Measurements from ENCODE around the gene FAM222A.

FAM222A gene

DNA sequence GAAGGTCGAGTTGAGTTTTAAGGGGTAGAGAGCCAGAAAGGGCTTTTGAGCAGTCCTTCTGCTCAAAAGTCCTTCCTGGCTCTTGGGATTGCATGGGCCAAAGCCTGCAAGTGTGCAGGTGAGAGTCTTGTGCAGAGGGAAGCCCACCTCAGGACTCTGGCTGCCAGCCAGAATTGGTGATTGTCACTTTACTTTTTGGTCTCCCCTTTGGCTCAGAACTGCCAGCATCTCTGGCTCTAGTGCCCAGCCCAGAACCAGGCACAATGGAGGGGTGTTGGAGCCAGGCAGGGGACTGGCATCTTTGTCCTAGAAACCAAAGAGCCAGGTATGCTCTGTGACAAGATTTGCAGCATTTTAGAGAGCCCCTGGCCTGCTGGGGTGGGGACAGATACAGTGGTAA, 23.5 kb downstream of the FAM222A start:
- DNase-seq (ENCODE audit: low read depth, low spot score): no peak

DNA sequence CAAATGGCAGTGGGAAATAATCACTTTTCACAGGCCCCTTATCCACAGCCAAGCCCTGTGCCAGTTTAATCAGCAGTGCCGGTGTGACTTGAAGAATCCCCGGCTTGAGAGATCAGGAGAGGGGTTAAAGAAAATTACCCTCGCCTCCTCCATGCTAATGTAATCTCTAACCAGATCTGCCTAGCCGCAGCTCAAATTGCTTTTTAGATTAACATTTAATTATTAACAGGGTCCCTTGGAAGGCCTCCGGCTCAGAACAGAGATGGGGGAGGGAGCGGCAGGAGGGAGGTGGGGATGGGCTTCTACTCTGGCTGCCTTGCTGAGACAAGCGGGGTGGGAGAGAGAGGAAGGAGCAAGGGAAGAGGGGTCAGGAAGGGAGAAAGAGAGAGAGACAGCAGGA, 24.0 kb downstream of the FAM222A start:
- no peak for DNase-seq (ENCODE audit: low read depth, low spot score)

DNA sequence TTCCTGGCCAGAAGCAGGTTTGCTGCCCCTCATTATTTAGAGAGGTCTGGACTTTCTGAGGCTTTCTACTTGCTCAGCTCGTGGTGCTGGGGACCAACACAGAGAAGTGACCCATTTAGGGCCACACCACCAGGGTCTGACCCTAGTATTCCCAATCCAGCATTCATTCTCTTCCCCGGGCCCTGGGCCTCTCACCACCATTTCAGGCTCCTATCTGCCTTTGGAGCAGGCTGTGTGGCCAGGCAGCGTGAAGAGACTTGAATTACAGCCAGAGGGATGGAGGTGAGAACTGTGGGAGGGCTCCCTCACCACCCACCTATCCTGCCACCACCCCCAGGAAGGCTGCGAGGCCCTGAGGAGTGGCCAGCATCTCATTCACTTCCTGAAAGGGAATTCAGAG, 24.6 kb downstream of the FAM222A start:
- DNase-seq (ENCODE audit: low read depth, low spot score): no peak

DNA sequence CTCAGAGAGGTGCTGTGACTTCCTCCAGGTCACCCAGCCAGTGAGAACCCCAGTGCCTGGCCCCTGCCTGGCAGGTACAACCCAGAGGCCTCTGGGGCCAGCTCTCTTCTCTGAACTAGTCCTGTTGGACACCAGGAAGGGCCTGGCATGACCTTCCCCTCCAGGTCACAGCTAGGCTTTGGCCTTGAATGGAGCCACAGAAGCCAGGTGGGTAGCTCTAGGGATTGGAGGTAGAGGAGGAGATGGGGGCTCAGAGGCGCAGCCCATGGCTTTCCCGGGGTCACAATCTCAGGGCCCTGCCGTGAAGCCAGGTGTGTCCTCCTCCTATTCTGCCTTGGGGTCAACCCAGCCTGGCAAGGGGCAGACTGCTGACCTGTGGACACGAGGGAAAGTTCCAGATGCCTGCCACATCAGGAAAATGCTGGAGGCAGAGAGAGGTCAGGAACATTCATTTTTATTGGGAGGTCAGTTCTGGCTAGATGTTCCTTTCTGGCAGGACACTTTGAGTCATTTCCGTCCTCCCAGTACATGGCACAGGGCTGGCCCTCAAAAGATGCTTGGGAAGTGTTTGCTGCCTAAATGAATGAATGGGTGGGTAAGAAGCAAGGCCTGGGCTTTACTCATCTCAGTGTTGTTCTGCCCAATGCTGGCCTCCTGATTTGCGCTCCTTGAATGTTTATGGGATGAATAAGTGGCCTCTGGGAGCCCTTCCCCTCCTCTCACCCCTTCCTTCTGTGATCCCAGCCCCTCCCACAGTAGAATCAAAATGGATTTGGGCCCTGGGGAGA, 25.4 kb downstream of the FAM222A start:
- DNase-seq (ENCODE audit: low read depth, low spot score): no peak

DNA sequence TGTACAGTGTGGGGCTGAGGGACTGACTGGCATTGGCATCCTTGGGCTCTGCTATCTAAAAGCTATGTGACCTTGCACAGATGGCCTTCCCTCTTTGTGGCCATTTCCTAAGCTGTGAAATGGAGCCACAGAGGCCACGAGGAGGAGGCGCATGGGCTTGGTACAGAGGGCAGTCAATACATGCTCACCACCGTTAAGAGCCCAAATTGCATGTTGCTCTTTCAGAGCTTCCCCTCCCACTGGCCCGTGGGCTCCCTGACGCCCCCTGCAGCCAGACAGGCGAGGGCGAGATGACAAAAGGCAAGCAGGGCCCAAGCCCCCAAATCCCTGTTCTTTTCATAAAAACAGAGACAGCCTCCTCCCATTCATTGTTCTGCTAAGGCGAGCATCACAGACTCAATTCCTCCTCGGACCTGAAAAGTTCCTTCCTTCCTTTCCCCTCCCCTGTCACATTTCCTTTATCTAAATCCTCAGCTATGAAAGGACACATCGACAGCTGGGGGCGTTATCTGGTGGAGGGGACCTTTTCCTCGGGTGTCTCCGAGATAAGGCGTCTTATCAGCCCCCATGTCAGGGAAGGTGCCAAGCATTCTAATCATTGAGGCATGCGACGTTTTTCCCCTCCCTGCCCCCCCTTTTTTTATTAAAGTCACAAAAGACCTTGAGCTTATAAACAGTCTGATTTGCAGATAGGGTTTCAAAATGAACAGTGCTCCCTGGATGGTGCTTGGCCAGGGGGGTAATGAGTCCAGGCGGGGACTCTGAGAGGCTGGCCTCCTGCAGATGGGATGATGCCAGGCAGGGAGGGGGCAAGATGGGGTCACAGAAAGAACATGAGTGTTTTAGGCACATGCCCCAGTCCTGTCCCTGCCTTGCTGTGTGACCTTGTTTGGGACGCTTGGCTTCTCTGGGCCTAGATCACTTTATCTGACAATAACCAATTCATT, 26.4 kb downstream of the FAM222A start:
- no peak for DNase-seq (ENCODE audit: low read depth, low spot score)

DNA sequence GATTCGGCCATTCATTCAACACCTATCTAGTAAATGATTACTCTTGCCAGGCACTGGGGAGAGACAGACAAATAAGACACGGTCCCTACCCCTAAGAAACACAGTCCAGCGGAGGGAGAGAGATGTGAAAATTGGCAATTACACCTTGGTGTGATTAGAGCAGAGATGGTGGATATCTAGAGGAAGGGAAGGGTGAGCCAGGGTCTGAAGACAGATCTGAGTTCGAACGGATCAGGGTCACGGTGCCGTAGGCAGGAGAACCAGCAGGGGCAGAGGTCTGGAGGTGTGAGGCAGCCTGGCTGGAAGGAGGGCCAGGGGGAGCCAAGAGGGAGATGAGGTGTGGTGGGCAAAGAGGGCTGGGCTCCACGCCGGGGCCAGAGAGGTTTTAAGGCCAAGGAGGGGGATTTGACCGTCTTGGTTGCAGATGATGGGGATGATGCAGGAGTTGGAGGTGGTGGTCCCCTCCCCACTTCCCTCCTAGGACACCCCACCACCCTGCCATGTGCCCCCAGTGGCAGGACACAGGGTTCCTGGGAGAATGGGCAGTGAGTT, 27.1 kb downstream of the FAM222A start:
- DNase-seq (ENCODE audit: low read depth, low spot score): no peak

DNA sequence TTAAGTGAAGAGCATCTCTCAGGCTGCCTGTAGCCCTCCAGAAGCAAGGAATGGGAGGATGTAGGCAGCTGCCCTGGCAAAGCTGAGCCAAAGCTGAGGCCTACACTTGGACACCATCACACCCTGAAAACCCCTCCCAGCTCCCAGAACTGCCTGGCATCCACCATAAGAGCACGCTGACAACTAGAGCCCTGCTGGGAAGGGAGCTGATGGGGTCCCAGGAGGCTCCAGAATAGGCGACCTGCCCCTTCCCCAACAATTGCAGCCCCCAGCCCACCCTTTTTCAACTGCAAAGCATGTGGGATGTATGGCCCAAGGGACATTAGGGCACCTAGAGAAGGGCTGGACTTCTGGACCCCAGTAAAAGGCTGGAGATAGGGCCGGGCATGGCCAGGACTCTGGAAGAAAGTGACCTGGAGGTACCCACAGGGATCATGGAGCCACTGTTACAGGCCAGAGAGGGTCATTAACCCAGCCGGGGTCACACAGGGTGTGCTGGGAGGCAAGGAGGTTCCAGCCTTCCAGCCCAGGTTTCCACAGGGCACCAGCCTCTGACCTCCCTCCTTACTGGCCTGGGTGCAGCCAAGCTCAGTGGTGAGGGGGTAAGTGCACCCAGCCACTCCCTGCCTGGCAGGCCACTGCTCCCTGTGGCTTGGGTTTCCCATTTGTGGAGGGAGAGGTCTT, 27.8 kb downstream of the FAM222A start:
- no peak for DNase-seq (ENCODE audit: low read depth, low spot score)

DNA sequence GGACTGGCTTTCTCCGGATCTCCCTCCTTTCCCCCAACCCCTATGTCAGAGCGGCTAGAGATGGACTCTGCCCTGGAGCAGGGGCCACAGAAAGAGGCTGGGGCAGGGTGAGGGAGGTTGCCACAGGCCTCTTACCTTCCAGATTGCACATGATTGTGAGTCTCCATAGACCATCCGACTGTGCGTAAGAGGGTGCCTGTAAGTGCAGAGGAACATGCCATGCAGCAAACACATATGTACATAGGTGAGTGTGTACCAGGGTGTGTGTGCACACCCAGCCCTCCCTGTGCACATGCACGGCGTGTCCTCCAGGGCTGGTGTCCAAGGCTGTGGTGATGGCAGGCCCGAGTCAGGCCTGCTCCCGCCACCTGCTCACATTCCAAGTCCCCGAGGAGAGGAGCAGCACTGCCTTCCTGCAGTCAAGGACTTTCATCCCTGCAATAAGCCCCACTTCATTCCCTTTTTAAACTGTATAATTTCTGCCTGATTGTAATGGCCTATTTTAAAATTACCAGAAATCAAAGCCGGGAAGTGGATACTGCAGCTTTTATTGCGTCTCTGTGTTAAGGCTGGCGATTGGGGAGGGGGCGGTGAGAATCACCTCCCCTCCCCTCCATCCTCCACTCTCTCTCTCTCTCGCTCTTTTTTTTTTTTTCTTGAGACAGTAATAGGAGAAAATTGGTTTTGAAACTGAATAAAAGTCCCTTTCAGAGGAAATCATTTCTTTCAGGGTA, 28.5 kb downstream of the FAM222A start:
- DNase-seq (ENCODE audit: low read depth, low spot score): no peak

DNA sequence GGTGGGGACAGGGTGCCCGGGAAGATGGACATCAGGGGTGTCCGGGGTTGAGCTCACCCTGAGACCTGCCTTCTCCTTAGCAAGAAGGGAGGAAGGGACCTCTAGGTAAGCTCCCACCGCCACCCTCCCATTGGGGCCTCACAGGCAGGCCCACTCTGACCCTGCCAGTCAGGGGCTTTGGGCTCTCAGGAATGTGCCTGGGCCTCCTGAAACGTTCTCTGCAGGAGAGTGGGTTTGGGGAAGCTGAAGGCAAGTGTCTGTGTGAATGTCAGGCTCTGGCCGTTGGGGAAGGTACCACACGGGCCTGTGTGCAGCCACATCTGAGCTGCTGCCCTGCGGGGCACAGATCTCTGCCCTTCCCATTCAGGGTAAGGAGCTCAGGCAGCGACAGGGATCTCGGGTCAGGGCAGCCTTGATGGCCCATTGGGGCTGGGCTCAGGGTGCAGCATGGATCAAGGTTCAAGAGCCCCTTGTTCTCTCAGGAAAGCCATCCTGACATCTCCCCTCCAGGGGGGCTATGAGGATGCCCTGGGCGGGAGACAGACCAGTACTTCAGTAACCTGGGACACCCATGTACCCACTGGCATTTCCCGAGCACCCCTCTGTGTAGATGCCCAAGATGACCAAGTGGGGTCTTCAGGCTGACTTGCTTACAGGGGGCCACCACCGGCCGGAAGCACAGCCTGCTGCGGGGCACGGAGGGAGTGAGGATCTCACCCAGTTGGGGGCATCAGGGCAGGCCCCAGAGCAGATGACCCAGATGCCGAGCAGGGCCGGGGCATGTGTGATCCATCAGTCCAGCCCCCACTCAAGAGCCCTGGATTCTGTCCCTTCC, 29.7 kb downstream of the FAM222A start:
- no peak for DNase-seq (ENCODE audit: low read depth, low spot score)

DNA sequence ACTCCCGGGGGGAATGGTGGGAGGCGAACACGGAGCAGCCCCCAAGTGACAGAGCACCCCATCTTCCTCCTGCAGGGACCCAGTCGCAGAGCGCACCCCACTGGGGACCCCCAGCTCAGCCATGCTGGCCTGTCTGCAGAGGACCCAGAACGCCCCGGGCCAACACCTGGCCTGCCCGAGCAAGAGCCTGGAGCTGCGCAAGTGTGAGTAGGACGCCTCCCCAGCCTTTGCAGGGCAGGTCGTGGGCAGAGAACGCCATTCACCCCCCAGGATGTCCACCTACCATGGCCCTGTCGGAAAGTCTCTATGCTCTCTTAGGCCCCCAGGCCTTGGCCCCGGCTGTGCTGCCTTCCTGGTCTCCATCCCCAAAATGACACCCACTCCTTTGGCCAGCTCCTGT, 30.4 kb downstream of the FAM222A start:
- no peak for DNase-seq (ENCODE audit: low read depth, low spot score)

DNA sequence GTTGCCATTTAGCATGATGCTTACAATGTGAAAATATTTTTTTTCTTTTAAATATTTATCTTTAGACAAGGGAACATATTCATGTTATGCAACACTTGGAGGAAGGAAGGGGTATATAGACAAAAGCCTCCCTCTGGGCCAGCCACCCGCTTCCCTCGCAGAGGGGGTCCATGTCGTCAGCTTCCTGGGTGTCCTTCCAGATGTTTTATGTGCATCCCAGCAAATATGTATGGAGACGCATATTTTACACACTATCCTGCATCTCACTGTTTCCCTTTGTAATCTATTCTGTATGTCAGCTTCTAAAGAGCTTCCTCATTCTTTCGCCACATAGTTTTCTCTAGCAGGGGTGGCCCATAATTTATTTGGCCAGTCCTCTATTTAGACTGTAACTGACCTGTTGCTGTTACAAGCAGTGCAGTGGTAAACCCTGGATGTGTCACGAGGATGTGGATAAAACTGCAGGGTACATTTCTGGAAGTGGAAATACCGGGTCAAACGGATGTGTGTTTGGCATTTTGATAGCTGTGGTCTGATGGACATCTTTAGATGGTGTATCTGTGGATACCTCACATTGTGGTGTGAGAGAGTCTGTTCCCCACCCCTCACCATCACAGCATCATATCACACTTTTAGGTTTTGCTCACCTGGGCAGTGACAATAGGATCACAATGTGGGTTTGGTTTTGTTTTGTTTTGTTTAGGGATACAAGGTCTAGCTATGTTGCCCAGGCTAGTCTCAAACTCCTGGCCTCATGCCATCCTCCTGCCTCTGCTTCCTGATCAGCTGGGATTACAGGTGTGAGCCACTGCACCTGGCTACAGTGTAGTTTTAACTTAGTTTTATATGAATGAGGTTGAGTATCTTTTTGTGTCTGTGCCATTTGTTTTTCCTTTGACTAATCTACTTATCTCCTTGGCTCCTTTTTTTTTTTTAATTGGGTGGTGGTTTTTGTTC, 31.6 kb downstream of the FAM222A start:
- no peak for DNase-seq (ENCODE audit: low read depth, low spot score)

DNA sequence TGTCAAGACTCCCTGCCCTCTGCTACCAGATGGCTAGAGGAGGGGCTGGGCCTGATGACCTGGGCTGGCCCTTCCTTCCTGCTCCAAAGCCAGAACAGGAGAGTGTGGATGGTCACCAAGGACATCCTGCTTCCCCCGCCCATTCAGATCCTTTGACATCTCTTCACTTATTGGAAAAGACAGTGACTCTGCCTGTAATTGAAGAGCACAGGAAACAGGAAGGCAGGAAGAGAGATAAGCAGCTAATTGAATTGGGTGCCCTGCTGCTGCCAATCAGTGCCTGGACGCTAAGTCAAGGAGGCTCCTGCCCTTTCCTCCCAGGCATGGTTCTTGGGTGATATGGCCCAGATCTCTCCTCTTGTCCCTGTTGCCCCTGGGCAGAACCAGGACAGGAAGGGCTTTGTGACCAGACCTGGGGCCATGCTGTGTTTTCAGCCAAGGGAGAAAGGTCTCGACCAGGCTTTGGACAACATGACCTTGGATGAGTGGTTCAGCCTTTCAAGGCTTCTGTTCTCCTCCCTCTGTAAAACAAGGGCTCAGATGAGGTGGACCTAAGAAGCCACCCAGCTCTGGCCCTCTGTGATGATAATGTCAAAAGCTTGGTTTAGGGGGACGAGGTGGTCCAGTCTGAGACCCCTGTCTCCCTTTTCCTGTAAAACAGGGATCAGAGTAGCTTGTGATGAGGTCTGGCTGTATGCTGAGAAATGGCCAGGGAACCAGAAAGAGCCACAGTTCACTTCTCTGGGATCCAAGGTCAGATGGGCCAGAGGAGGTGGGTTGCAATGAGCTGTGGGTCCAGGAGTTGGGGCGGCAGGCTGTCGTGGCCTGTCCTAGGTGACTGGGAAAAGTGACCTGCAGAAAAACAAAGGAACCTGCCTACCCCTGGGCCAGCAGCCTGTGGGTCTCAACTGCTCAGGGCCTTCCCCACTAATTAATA, 38.8 kb downstream of the FAM222A start:
- DNase-seq (ENCODE audit: low read depth, low spot score): no peak

DNA sequence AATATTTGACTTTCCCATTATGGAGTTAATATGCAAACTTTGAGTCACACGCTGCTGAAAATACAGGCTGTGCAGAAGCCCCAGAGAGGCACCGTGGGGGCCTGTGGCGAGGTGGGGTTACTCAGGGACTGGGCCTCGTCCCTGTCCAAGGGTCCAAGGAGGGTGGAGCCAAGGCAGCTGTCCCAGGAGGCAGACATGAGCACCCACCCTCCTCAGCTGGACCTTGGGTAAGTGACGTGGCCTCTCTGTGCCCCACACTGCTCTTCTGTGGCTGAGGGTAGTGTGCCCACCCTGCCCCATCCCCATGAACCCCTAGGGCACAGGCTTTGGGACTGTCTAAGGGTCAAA, 39.4 kb downstream of the FAM222A start:
- no peak for DNase-seq (ENCODE audit: low read depth, low spot score)

DNA sequence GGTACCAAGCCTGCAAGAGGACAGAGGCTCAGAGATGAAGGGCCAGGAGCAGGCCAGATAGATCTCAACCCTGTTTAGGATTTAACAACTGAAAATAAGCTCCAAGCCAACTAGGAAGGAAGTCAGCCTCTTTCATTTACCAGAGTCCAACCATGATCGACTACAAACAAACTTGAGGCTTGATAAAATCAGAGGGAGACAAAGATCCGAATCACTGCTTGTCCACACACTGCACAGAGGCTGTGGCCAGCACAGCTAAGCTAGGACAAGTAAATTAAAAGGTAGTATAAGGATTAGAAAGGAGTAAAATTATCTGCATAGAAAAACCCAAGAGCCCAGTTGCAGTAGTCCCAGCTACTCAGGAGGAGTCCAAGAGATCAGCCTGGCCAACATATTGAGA, 40.3 kb downstream of the FAM222A start:
- no peak for DNase-seq (ENCODE audit: low read depth, low spot score)

DNA sequence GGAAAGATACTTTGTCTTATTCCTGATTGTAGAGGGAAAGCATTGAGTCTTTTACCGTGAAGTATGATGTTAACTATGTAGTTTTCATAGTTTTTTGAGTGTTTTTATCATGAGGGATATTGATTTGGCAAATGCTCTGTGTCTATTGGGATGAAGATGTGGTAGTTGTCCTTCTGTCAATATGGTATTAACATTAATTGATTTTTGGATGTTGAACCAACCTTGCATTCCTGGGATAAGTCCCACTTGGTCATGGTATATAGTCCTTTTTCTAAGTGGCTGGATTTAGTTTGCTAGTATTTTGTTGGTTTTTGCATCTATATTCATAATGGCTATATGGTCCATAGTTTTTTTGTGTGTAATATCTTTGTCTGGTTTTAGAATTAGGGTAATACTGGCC, 42.8 kb downstream of the FAM222A start:
- no peak for DNase-seq (ENCODE audit: low read depth, low spot score)

DNA sequence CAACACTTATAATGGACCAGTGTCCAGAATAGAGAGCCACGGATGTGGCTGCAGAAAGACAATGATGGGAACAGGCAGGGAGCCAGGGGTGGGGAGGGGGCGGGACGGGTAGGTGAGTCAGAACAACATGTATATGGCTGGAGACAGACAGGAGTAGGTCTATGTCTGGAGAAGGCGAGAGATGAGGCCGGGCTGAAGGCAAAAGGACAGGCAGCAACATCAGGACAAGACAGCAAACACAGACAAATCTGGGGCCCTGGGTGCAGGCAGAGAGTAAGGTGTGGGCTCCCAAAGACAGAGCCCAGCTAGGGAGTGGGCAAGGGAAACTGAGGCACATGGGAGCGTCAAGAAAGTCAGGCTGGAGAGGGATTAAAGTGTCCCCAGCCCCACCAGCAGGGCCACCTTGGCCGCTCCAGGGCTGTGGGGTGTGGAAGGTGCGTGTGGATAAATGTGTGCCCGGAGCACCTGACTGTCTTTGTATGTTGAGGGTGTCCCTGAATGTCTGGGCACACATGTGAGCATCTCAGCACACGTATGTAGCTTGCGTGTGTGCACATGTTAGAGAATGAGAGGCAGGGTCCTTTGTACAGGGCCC, 44.1 kb downstream of the FAM222A start:
- no peak for DNase-seq (ENCODE audit: low read depth, low spot score)
